T-helper 1 cell (primary cell): ENCODE data around the gene DBT.

Experiments used
- DNase-seq, 5 donors: peaks; one replicate each; pipeline ENCODE4 v3.0.0-alpha.2; 2012 to 2020

Gene DBT

GRCh38 chr1:100184536-100184935 lies 65.1 kb downstream of the DBT start:
- no peak for DNase-seq

- no peak for DNase-seq
These were observed 66.3 kb downstream of the DBT start for GRCh38 chr1:100183370-100183769.

GRCh38 chr1:100178091-100178490 lies 71.5 kb downstream of the DBT start, which contains the start of gene LRRC39:
TSS of gene LRRC39 (minus strand) at chr1:100178256. CDS start at chr1:100168516, 9,740 bp downstream.
- no peak for DNase-seq

GRCh38 chr1:100177295-100178041 lies 72.2 kb downstream of the DBT start:
- DNase-seq, result no peak

- DNase-seq, result no peak
These were observed 81.6 kb downstream of the DBT start for GRCh38 chr1:100168051-100168450.

GRCh38 chr1:100164702-100165101 lies 84.9 kb downstream of the DBT start:
- DNase-seq, result no peak

GRCh38 chr1:100164216-100164615 lies 85.4 kb downstream of the DBT start:
- no peak for DNase-seq

GRCh38 chr1:100162881-100163280 lies 86.8 kb downstream of the DBT start:
- no peak for DNase-seq

GRCh38 chr1:100152271-100152670 lies 97.4 kb downstream of the DBT start:
- no peak for DNase-seq

GRCh38 chr1:100151679-100152078 lies 98.0 kb downstream of the DBT start:
- no peak for DNase-seq

- DNase-seq, result no peak
These were observed 101.8 kb downstream of the DBT start for GRCh38 chr1:100147875-100148274.

GRCh38 chr1:100146958-100147357 lies 102.7 kb downstream of the DBT start:
- DNase-seq, result no peak

- no peak for DNase-seq
These were observed 104.5 kb downstream of the DBT start for GRCh38 chr1:100145116-100145515.

GRCh38 chr1:100142343-100142742 lies 107.3 kb downstream of the DBT start:
- no peak for DNase-seq

- DNase-seq, result no peak
These were observed 108.4 kb downstream of the DBT start for GRCh38 chr1:100141192-100141591.

- DNase-seq, result no peak
These were observed 112.0 kb downstream of the DBT start for GRCh38 chr1:100137602-100138001.
